GM12878 (cell line): ENCODE data around the gene UNK. TPM values are rescaled to one million over a fixed set of nuclear protein-coding genes. Genes with fewer than 3 reads are reported as not detected.
A peak's percentile ranks its signal among the peaks of the same experiment; 100 is the strongest.

Experiments
- ATF7 ChIP-seq: fragments of 450-650 bp; IDR thresholded peaks from 2 replicates; pipeline ENCODE4 v1.6.1; 2016; ENCODE audit warnings: low read depth, mild to moderate bottlenecking
- BHLHE40 ChIP-seq, 2 experiments: fragments of 450-650 bp in 1 of 2; IDR thresholded peaks; 2 replicates each; pipeline ENCODE4 v1.6.1; 2011 to 2017; ENCODE audit warnings: low read depth in 2 of 2, borderline replicate concordance in 1 of 2, improper control_type of control experiment in 1 of 2, low read length in 1 of 2, mild to moderate bottlenecking in 1 of 2
- CREB1 ChIP-seq: IDR thresholded peaks from 2 replicates; pipeline ENCODE4 v1.6.1; 2012; ENCODE audit warnings: low read depth, mild to moderate bottlenecking, inconsistent platforms
- ELK1 ChIP-seq: IDR thresholded peaks from 2 replicates; pipeline ENCODE4 v1.6.1; 2012; ENCODE audit warnings: low read depth, low read length, improper control_type of control experiment
- IRF4 ChIP-seq: IDR thresholded peaks from 2 replicates; pipeline ENCODE4 v1.6.1; 2011; ENCODE audit warnings: low read depth, low read length
- MEF2A ChIP-seq: IDR thresholded peaks from 2 replicates; pipeline ENCODE4 v1.6.1; 2011; ENCODE audit warnings: low read depth, mild to moderate bottlenecking, low read length, moderate library complexity; ENCODE audit not compliant: insufficient read depth
- MEF2B ChIP-seq: fragments of 450-650 bp; IDR thresholded peaks from 2 replicates; pipeline ENCODE4 v1.6.1; 2018; ENCODE audit warnings: mild to moderate bottlenecking, moderate library complexity; ENCODE audit not compliant: partially characterized antibody, poor library complexity, severe bottlenecking
- PAX5 ChIP-seq: IDR thresholded peaks from 2 replicates; pipeline ENCODE4 v1.6.1; 2011; ENCODE audit warnings: low read depth, low read length, borderline replicate concordance
- RAD21 ChIP-seq: IDR thresholded peaks from 2 replicates; pipeline ENCODE4 v1.6.1; 2011; ENCODE audit warnings: mild to moderate bottlenecking, low read depth, low read length, moderate library complexity; ENCODE audit not compliant: insufficient read depth
- RB1 ChIP-seq: fragments of 450-650 bp; formaldehyde crosslinking; IDR thresholded peaks from 2 replicates; pipeline ENCODE4 v1.6.1; 2017; ENCODE audit warnings: mild to moderate bottlenecking, borderline replicate concordance
- RELB ChIP-seq: fragments of 450-650 bp; IDR thresholded peaks from 2 replicates; pipeline ENCODE4 v1.6.1; 2017; ENCODE audit warnings: low read depth, mild to moderate bottlenecking, moderate library complexity
- RUNX3 ChIP-seq: IDR thresholded peaks from 2 replicates; pipeline ENCODE4 v1.6.1; 2012; ENCODE audit warnings: low read length, inconsistent platforms
- SMAD5 ChIP-seq: IDR thresholded peaks from 2 replicates; pipeline ENCODE4 v1.6.1; 2016; ENCODE audit warnings: antibody characterized with exemption, low read depth
- SP1 ChIP-seq: IDR thresholded peaks from one replicate; pipeline ENCODE4 v1.6.1; 2011; ENCODE audit warnings: low read depth, low read length
- YBX1 ChIP-seq: fragments of 450-650 bp; IDR thresholded peaks from 2 replicates; pipeline ENCODE4 v1.6.1; 2016; ENCODE audit warnings: antibody characterized with exemption
- ZNF207 ChIP-seq: fragments of 450-650 bp; IDR thresholded peaks from 2 replicates; pipeline ENCODE4 v1.6.1; 2014; ENCODE audit warnings: antibody characterized with exemption, mild to moderate bottlenecking, borderline replicate concordance
- ZNF274 ChIP-seq: IDR thresholded peaks from one replicate; pipeline ENCODE4 v1.8.0; 2011; ENCODE audit not compliant: insufficient read length, insufficient read depth
- polyA plus RNA-seq, 11 experiments: library from polyadenylated mRNA; depleted of rRNA in 4 of 11; unstranded in 6 of 11; stranded (reverse) in 5 of 11; fragments of >200 nt; fragmentation: Nextera tagmentation in 4 of 11; fragmentation: Illumina TruSeq in 1 of 11; extraction: Ambion mirVana in 4 of 11; extraction: Trizol in 1 of 11; gene quantifications; 1 replicate in 1 of 11; 2 replicates in 10 of 11; pipeline versions ENCODE4 v1.2.1 to v1.2.3, GENCODE V29; 2011 to 2016; ENCODE audit warnings: inconsistent platforms in 2 of 11, missing spikeins in 2 of 11, low read depth in 1 of 11
- total RNA-seq, 4 experiments: library from RNA; depleted of rRNA in 3 of 4; stranded (reverse); fragments of >200 nt in 3 of 4; fragmentation: Illumina TruSeq in 1 of 4; extraction: Trizol in 1 of 4; gene quantifications; 2 replicates each; pipeline versions ENCODE4 v1.2.1 to v1.2.3, GENCODE V29; 2013 to 2021
- TF ChIP-seq, protein P1 (sequence below): fragments of 450-650 bp; IDR thresholded peaks from 2 replicates; pipeline ENCODE4 v1.6.1; 2016; ENCODE audit warnings: mild to moderate bottlenecking
- TF ChIP-seq, protein P2 (sequence below): fragments of 450-650 bp; IDR thresholded peaks from 2 replicates; pipeline ENCODE4 v1.6.1; 2017; ENCODE audit warnings: mild to moderate bottlenecking, moderate library complexity
- TF ChIP-seq, protein P3 (sequence below): fragments of 450-650 bp; IDR thresholded peaks from 2 replicates; pipeline ENCODE4 v1.6.1; 2016; ENCODE audit warnings: mild to moderate bottlenecking

Gene UNK
- total and polyA plus RNA-seq, 10 of the 15 experiments (the other 5 are each of a cell fraction or from before 2014, with no cell fraction given): 8.9 to 34.5 (median 27.3) TPM

- TF ChIP-seq, protein P1, sequence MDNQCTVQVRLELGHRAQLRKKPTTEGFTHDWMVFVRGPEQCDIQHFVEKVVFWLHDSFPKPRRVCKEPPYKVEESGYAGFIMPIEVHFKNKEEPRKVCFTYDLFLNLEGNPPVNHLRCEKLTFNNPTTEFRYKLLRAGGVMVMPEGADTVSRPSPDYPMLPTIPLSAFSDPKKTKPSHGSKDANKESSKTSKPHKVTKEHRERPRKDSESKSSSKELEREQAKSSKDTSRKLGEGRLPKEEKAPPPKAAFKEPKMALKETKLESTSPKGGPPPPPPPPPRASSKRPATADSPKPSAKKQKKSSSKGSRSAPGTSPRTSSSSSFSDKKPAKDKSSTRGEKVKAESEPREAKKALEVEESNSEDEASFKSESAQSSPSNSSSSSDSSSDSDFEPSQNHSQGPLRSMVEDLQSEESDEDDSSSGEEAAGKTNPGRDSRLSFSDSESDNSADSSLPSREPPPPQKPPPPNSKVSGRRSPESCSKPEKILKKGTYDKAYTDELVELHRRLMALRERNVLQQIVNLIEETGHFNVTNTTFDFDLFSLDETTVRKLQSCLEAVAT: peak; percentile 98
- TF ChIP-seq SMAD5: peak; percentile 81; the same call in 1 of the 2 replicates
- TF ChIP-seq ZNF274: no peak
- 0 out of 2 replicates have a peak, but pooled peaks have one; percentile 78 for TF ChIP-seq ELK1
- TF ChIP-seq MEF2A: 0 out of 2 replicates have a peak, but pooled peaks have one; percentile 30
- TF ChIP-seq RUNX3: no peak; the same call in none of the 2 replicates
- TF ChIP-seq, protein P2, sequence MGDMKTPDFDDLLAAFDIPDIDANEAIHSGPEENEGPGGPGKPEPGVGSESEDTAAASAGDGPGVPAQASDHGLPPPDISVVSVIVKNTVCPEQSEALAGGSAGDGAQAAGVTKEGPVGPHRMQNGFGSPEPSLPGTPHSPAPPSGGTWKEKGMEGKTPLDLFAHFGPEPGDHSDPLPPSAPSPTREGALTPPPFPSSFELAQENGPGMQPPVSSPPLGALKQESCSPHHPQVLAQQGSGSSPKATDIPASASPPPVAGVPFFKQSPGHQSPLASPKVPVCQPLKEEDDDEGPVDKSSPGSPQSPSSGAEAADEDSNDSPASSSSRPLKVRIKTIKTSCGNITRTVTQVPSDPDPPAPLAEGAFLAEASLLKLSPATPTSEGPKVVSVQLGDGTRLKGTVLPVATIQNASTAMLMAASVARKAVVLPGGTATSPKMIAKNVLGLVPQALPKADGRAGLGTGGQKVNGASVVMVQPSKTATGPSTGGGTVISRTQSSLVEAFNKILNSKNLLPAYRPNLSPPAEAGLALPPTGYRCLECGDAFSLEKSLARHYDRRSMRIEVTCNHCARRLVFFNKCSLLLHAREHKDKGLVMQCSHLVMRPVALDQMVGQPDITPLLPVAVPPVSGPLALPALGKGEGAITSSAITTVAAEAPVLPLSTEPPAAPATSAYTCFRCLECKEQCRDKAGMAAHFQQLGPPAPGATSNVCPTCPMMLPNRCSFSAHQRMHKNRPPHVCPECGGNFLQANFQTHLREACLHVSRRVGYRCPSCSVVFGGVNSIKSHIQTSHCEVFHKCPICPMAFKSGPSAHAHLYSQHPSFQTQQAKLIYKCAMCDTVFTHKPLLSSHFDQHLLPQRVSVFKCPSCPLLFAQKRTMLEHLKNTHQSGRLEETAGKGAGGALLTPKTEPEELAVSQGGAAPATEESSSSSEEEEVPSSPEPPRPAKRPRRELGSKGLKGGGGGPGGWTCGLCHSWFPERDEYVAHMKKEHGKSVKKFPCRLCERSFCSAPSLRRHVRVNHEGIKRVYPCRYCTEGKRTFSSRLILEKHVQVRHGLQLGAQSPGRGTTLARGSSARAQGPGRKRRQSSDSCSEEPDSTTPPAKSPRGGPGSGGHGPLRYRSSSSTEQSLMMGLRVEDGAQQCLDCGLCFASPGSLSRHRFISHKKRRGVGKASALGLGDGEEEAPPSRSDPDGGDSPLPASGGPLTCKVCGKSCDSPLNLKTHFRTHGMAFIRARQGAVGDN: no peak; the same call in none of the 2 replicates
- TF ChIP-seq, protein P3, sequence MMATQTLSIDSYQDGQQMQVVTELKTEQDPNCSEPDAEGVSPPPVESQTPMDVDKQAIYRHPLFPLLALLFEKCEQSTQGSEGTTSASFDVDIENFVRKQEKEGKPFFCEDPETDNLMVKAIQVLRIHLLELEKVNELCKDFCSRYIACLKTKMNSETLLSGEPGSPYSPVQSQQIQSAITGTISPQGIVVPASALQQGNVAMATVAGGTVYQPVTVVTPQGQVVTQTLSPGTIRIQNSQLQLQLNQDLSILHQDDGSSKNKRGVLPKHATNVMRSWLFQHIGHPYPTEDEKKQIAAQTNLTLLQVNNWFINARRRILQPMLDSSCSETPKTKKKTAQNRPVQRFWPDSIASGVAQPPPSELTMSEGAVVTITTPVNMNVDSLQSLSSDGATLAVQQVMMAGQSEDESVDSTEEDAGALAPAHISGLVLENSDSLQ: peak; percentile 66; the same call in 1 of the 2 replicates
- TF ChIP-seq PAX5: 0 out of 2 replicates have a peak, but pooled peaks have one; percentile 59
- TF ChIP-seq BHLHE40 (IDR thresholded peaks at IDR 0.05; ENCODE audit: borderline replicate concordance in 1 of 2, low read depth in 2 of 2, low read length in 1 of 2): peak; percentile 56 to 81; a peak in 2 of 4 replicates
- TF ChIP-seq ATF7: peak; percentile 60; the same call in 1 of the 2 replicates
- TF ChIP-seq RB1: peak; percentile 71; the same call in 1 of the 2 replicates
- TF ChIP-seq RELB: peak; percentile 66
- peak; percentile 47 for TF ChIP-seq MEF2B
- TF ChIP-seq RAD21: no peak; the same call in 1 of the 2 replicates
- no peak for TF ChIP-seq YBX1
- TF ChIP-seq CREB1: peak; percentile 82
- TF ChIP-seq IRF4: 0 out of 2 replicates have a peak, but pooled peaks have one; percentile 44
- TF ChIP-seq SP1: peak; percentile 62
- TF ChIP-seq ZNF207: peak; percentile 76; the same call in 1 of the 2 replicates
These were observed 70.9 kb downstream of the UNK start, which contains the start of gene WBP2 (continued) for GRCh38 chr17:75855310-75856061.
